HG03558 (cell line): ENCODE results near the gene SARNP.
"Not testable (repeated sequence)": the region's sequence is repeated elsewhere in the genome, so short reads cannot be mapped to it uniquely, and the experiment has no call there.

Source experiments
- ATAC-seq: cut with Tn5 transposase; IDR thresholded peaks from one replicate; pipeline ENCODE4 v1.9.1; 2021; ENCODE audit warnings: moderate number of reproducible peaks; ENCODE audit not compliant: unreplicated experiment; ENCODE audit errors: extremely low read depth

Gene SARNP

GRCh38 chr12:55809274-55809673 lies 8.2 kb downstream of the SARNP start:
- no peak for ATAC-seq

DNA sequence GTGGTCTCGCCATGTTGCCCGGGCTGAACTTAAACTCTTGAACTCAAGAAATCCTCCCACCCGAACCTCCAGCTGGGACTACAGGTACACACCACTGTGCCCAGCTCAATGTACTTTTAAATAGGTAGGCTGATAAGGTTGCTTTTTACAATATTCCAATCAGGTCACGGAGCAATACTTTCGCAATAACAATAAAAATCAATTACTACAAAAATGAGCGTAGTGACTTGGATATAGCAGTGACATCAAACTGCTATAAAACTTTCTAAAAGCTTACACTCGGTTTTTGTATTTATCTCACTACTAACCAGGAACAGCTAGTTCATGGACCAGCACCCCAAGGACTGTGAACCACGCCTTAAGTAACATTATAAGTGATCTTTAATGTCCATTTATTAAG lies 10.5 kb downstream of the SARNP start:
- ATAC-seq, result no peak

- no peak for ATAC-seq
These were observed 20.0 kb downstream of the SARNP start for GRCh38 chr12:55797550-55797949.

GRCh38 chr12:55797068-55797467 lies 20.5 kb downstream of the SARNP start:
- ATAC-seq, result no peak

- ATAC-seq, result no peak
These were observed 21.6 kb downstream of the SARNP start for GRCh38 chr12:55795950-55796349.

DNA sequence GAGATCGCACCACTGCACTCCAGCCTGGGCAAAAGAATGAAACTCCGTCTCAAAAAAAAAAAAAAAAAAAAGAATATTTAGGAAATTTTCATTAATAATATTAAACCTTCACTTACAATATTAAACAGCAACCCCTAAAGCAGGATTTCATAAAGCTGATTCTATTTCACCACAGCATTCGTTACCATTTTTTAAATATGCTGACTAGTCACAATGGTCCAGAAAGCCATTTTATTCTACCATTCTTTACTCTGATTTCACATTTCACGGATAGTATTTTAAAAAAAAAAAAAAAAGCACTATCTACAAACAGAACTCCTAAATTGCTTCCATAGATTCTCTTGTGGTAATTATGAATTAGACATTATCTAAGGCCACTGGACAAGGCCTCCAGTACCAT lies 27.6 kb downstream of the SARNP start:
- no peak for ATAC-seq

GRCh38 chr12:55789171-55789570 lies 28.4 kb downstream of the SARNP start:
- no peak for ATAC-seq

DNA sequence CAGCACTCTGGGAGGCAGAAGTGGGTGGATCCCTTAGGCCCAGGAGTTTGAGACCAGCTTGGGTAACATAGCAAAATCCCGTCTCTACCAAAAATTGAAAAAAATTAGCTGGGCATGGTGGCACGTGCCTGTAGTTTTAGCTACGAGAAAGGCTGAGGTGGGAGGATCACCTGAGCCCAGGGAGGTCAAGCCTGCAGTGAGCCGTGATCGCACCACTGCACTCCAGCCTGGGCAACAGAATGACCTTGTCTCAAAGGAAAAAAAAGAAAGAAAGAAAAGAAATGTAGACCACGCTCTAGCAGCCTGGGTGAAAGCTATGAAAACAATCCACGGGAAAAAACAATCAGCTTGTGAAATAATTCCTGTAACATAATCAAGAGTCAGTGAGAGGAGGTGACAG lies 29.0 kb downstream of the SARNP start:
- no peak for ATAC-seq

- ATAC-seq, result no peak
These were observed 36.8 kb downstream of the SARNP start for GRCh38 chr12:55780685-55781084.

DNA sequence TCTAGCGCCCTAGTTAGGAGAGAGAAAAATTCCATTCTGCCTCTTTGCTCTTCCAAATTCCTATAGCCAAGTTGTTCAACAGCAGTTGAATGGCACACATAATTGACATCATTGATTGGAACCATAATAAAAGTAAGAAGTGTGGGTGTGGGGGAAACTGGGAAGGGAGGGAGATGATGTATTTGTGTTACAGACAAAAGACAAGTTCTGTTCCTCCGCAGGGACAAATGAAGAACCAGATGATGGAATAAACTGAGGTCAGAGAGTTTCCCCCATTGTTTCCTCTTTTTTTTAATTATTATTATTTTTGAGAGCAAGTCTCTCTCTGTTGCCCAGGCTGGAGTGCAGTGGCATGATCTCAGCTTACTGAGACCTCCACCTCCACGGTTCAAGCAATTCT lies 39.7 kb downstream of the SARNP start:
- no peak for ATAC-seq

GRCh38 chr12:55771736-55772135 lies 45.8 kb downstream of the SARNP start:
- ATAC-seq, result no peak

DNA sequence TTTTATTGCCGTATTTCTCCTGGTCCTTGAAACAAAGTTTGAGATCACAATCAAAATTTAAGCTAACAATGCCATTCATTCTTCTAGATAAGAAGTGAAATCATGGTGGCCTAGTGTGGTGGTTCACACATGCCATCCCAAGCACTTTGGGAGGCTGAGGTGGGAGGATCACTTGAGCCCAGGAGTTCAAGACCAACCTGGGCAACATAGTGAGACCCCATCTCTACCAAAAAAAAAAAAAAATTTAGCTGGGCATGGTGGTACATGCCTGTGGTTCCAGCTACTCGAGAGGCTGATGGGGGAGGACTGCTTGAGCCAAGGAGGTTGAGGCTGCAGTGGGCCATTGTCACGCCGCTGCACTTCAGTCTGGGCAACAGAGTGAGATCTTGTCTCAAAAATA lies 50.4 kb downstream of the SARNP start:
- ATAC-seq, result no peak

- ATAC-seq, result no peak
These were observed 51.7 kb downstream of the SARNP start for GRCh38 chr12:55765736-55766290.

GRCh38 chr12:55762646-55763045 lies 54.9 kb downstream of the SARNP start:
- no peak for ATAC-seq

DNA sequence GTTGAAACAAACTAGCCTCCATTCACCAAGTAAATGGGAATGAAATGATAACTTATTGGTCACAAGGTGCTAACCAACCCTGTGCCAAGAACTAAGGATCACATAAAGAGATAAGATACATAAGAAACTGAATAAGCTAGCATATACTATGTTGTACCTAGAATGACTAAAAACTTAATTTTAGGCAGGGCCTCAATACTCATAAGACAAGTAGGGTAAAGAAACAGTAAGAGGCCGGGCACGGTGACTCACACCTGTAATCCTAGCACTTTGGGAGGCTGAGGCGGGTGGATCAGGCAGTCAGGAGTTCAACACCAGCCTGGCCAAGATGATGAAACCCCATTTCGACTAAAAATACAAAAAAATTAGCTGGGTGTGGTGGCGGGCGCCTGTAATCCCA lies 56.9 kb downstream of the SARNP start:
- no peak for ATAC-seq

GRCh38 chr12:55758575-55758974 lies 58.9 kb downstream of the SARNP start:
- not testable (repeated sequence) for ATAC-seq

GRCh38 chr12:55757701-55758100 lies 59.8 kb downstream of the SARNP start:
- no peak for ATAC-seq

GRCh38 chr12:55755246-55755645 lies 62.3 kb downstream of the SARNP start:
- ATAC-seq, result no peak

DNA sequence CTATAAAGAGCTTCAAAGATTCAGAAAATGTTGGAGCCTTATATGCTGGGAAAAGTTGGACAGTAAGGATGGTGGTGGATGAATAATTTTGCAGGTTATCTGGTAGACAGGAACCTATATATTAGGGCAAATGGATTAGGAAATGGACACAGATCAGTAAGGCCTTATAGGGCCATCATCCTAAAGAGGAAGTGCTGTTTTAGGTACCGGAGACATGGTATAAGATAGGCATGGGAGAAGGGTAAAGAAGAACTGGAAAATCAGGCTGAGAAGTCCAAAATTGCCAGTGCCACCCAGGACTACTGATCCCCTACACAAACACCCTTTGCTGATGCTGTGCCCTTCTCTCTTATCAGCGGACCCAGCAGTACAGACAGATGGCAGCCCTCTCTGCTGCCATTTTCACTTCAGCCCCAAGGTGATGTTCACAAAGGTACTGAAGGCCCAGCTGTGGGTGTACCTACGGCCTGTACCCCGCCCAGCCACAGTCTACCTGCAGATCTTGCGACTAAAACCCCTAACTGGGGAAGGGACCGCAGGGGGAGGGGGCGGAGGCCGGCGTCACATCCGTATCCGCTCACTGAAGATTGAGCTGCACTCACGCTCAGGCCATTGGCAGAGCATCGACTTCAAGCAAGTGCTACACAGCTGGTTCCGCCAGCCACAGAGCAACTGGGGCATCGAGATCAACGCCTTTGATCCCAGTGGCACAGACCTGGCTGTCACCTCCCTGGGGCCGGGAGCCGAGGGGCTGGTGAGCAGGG lies 69.1 kb downstream of the SARNP start:
- ATAC-seq, result no peak

DNA sequence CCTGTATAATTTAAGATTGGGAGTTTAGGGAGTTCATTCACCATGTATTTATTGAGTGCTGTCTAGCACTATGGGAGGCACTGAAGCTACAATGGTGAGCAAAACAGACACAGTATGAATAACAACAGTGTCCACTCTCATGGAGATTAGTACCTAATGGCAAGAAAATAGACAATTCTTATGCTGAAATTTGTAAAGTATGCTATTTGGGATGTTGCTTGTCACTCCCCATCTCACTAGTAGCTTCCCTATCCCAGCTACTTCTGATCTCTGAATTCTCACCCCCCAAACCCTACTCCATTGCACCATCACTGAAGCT lies 70.7 kb downstream of the SARNP start:
- no peak for ATAC-seq

GRCh38 chr12:55746174-55746912 lies 71.2 kb downstream of the SARNP start:
- ATAC-seq, result no peak
